GM19438 (cell line): Measurements from ENCODE around the gene XPO6.

Experiments
- ATAC-seq: cut with Tn5 transposase; IDR thresholded peaks from one replicate; pipeline ENCODE4 v1.9.1; 2021; ENCODE audit warnings: low read depth; ENCODE audit not compliant: unreplicated experiment

The XPO6 gene

GRCh38 chr16:28161626-28162025, 50.1 kb downstream of the XPO6 start:
- ATAC-seq: no peak

- ATAC-seq: no peak
Measured at GRCh38 chr16:28158136-28158535, 53.6 kb downstream of the XPO6 start.

- no peak for ATAC-seq
Measured at GRCh38 chr16:28156056-28156680, 55.6 kb downstream of the XPO6 start.

GRCh38 chr16:28155293-28155692, 56.5 kb downstream of the XPO6 start:
- no peak for ATAC-seq

GRCh38 chr16:28151180-28151579, 60.6 kb downstream of the XPO6 start:
- ATAC-seq: no peak

- ATAC-seq: no peak
Measured at GRCh38 chr16:28149011-28149888, 62.5 kb downstream of the XPO6 start.

GRCh38 chr16:28146536-28146935, 65.2 kb downstream of the XPO6 start:
- no peak for ATAC-seq

- ATAC-seq: no peak
Measured at GRCh38 chr16:28145796-28146195, 66.0 kb downstream of the XPO6 start.

- ATAC-seq: peak; percentile 63
Measured at GRCh38 chr16:28140788-28141618, 70.8 kb downstream of the XPO6 start.

GRCh38 chr16:28139530-28139929, 72.2 kb downstream of the XPO6 start:
- ATAC-seq: no peak

GRCh38 chr16:28136751-28137434, 74.9 kb downstream of the XPO6 start:
- no peak for ATAC-seq

- no peak for ATAC-seq
Measured at GRCh38 chr16:28133666-28134065, 78.1 kb downstream of the XPO6 start.

- no peak for ATAC-seq
Measured at GRCh38 chr16:28131743-28132393, 79.9 kb downstream of the XPO6 start.

- ATAC-seq: no peak
Measured at GRCh38 chr16:28131181-28131580, 80.6 kb downstream of the XPO6 start.

GRCh38 chr16:28130099-28131088, 81.4 kb downstream of the XPO6 start:
- no peak for ATAC-seq

GRCh38 chr16:28126684-28127620, 84.8 kb downstream of the XPO6 start:
- no peak for ATAC-seq

- ATAC-seq: no peak
Measured at GRCh38 chr16:28125592-28125991, 86.2 kb downstream of the XPO6 start.

GRCh38 chr16:28121527-28121926, 90.2 kb downstream of the XPO6 start:
- no peak for ATAC-seq
